ENCODE data around the gene SATB2.

SATB2 gene

GRCh38 chr2:199457147-199458008, at the start of gene SATB2:
SATB2 (minus strand) TSS chr2:199457939; CDS start chr2:199456037, 1,902 bp downstream.
- no peak for DNase-seq (ENCODE audit: low read depth)
- peak within 1 kb of the TSS; percentile 90 for H3K4me3 ChIP-seq (ENCODE audit: low read depth, low read length)

GRCh38 chr2:199505755-199506403, 48.1 kb upstream of the SATB2 start:
- no peak overlapping the region for H3K4me3 ChIP-seq (ENCODE audit: low read depth, low read length)
- no peak for DNase-seq (ENCODE audit: low read depth)

- no peak for DNase-seq (ENCODE audit: low read depth)
Measured at GRCh38 chr2:199503148-199503547, 45.4 kb upstream of the SATB2 start.

GRCh38 chr2:199499005-199499404, 41.3 kb upstream of the SATB2 start:
- DNase-seq (ENCODE audit: low read depth) = no peak
- no peak overlapping the region for H3K4me3 ChIP-seq (ENCODE audit: low read depth, low read length)

More at GRCh38 chr2:199503148-199503547, 45.4 kb upstream of the SATB2 start:
- H3K4me3 ChIP-seq (ENCODE audit: low read depth, low read length) = no peak overlapping the region

- DNase-seq (ENCODE audit: low read depth) = no peak
- no peak overlapping the region for H3K4me3 ChIP-seq (ENCODE audit: low read depth, low read length)
Measured at GRCh38 chr2:199495147-199495546, 37.4 kb upstream of the SATB2 start.

GRCh38 chr2:199490049-199490448, 32.3 kb upstream of the SATB2 start:
- DNase-seq (ENCODE audit: low read depth) = no peak
- no peak overlapping the region for H3K4me3 ChIP-seq (ENCODE audit: low read depth, low read length)

GRCh38 chr2:199488772-199489400, 31.1 kb upstream of the SATB2 start:
- DNase-seq (ENCODE audit: low read depth) = peak; percentile 9
- H3K4me3 ChIP-seq (ENCODE audit: low read depth, low read length) = no peak overlapping the region

- DNase-seq (ENCODE audit: low read depth) = no peak
- H3K4me3 ChIP-seq (ENCODE audit: low read depth, low read length) = no peak overlapping the region
Measured at GRCh38 chr2:199485732-199486335, 28.1 kb upstream of the SATB2 start.

GRCh38 chr2:199484927-199485326, 27.2 kb upstream of the SATB2 start:
- no peak overlapping the region for H3K4me3 ChIP-seq (ENCODE audit: low read depth, low read length)
- DNase-seq (ENCODE audit: low read depth) = no peak

- H3K4me3 ChIP-seq (ENCODE audit: low read depth, low read length) = no peak overlapping the region
- DNase-seq (ENCODE audit: low read depth) = no peak
Measured at GRCh38 chr2:199480966-199481365, 23.2 kb upstream of the SATB2 start.

GRCh38 chr2:199477277-199477834, 19.6 kb upstream of the SATB2 start:
- no peak for DNase-seq (ENCODE audit: low read depth)
- no peak overlapping the region for H3K4me3 ChIP-seq (ENCODE audit: low read depth, low read length)

GRCh38 chr2:199471443-199472057, 13.8 kb upstream of the SATB2 start:
- peak overlapping the region; percentile 17 for H3K4me3 ChIP-seq (ENCODE audit: low read depth, low read length)
- DNase-seq (ENCODE audit: low read depth) = no peak

- no peak for DNase-seq (ENCODE audit: low read depth)
- H3K4me3 ChIP-seq (ENCODE audit: low read depth, low read length) = peak overlapping the region; percentile 17
Measured at GRCh38 chr2:199470672-199471442, 13.1 kb upstream of the SATB2 start.

- DNase-seq (ENCODE audit: low read depth) = no peak
- no peak overlapping the region for H3K4me3 ChIP-seq (ENCODE audit: low read depth, low read length)
Measured at GRCh38 chr2:199470361-199470671, 12.6 kb upstream of the SATB2 start.

- no peak for DNase-seq (ENCODE audit: low read depth)
- no peak overlapping the region for H3K4me3 ChIP-seq (ENCODE audit: low read depth, low read length)
Measured at GRCh38 chr2:199469514-199470360, 12.0 kb upstream of the SATB2 start.

- no peak overlapping the region for H3K4me3 ChIP-seq (ENCODE audit: low read depth, low read length)
- no peak for DNase-seq (ENCODE audit: low read depth)
Measured at GRCh38 chr2:199468561-199469513, 11.1 kb upstream of the SATB2 start.
